ENCODE data around the gene MLLT6.
"Not testable (repeated sequence)": the region's sequence is repeated elsewhere in the genome, so short reads cannot be mapped to it uniquely, and the experiment has no call there.

MLLT6 gene

DNA sequence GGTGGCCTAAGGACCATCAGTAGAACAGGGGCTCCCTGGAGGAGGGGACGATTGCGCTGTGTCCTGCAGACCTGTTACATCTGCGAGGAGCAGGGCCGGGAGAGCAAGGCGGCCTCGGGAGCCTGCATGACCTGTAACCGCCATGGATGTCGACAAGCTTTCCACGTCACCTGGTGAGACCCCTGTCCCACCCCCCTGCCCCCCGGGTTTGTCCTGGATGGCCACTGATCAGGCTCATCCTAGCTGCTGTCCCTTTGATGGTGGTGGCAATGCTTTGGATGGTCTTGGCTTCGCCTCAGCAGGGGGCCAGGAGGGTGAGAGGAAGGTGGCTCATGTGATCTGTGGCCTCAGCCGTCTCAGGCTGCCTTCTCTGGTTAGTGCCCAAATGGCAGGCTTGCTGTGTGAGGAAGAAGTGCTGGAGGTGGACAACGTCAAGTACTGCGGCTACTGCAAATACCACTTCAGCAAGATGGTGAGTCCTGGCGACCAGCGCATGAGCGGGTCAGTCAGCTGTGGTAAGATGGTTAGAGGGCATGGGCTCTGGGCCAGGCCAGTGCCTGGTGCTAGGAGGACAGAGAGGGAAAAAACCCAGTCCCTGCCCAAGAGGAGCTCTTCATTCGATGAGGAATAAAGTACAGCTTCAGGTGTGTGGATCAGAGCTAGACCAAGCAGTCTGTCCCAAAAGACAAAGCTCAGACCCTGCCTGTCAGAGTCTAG, 4.2 kb downstream of the MLLT6 start:
- DNase-seq = no peak

DNA sequence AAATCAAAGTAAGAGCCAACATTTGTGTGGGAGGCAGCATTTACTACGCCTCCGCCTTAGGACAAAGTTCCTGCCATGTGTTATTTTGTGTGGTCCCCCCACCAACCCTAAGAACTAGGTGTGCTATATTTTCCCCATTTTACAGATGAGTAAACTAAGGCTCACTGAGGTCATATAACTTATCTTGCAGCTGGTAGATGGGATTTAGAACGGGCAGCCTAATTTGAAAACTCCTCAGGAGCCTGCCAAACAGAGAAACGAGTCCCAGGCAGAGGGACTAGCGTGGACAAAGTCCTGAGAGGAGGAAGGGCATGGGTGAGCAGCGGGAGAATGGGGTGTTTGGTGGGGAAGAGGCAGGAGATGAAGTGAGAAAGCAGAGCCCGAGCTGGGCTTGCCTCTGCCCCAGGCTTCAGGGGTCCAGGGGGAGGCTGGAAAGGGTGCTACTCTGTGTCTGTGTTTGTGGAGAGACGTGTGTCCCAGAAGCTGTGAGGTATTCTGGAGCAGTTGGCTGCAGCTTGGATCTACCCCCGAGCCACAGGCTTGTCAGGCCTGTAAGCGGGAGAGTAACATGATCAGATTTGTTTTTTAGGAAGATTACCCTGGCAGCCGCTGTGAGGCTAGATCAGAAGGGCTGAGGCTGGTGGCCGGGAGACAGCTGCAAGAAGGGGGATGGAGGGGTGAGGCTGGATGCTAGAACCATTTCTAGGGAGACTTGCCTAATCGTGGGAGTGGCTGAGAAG, 5.0 kb downstream of the MLLT6 start:
- DNase-seq = no peak

- DNase-seq = no peak
Observed at GRCh38 chr17:38710604-38710962, 5.5 kb downstream of the MLLT6 start.

GRCh38 chr17:38710985-38711384, 5.9 kb downstream of the MLLT6 start:
- DNase-seq = no peak

- DNase-seq = no peak
Observed at GRCh38 chr17:38711792-38712571, 6.9 kb downstream of the MLLT6 start.

DNA sequence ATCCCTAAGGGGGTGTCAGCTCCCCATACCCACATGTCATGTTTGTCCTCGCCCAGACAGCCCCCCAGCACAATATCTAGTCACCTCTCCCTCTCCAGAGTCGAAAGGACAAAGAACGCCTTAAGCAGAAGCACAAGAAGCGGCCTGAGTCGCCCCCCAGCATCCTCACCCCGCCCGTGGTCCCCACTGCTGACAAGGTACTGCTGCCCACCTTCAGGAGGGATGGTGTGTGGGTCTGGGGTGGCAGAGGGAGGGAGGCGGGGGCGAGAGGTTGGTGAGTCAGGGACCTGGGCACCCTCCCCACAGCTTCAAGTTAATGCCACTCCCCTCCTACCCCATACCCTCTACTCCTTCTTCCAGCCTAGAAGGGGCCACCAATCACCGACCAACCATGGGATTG, 7.5 kb downstream of the MLLT6 start:
- no peak for DNase-seq

- DNase-seq = no peak
Observed at GRCh38 chr17:38713456-38714075, 8.5 kb downstream of the MLLT6 start.

DNA sequence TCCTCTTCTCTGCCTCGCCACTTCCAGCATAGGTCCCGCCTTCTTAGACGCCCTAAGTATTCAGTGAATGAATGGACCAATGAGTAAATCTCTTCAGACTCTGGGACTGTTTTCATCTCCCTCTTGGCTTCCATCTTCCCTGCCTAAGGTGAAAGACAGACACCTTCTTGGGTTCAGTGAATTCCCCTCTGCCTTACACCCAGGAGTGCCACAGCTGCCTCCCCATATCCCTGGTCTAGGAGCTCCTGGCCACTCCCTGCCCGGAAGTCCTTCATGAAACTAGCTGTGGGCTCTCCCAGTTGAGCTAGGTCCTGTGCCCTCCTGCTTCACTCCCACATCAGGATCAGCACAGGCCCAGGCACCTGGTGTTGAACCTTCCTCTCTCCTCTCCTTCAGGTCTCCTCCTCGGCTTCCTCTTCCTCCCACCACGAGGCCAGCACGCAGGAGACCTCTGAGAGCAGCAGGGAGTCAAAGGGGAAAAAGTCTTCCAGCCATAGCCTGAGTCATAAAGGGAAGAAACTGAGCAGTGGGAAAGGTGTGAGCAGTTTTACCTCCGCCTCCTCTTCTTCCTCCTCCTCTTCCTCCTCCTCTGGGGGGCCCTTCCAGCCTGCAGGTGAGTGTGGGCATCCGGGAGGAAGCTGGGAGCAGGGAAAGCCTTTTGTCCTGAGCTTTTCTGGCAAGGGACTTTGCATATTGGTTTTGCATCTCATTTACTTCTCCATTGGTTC, 10.3 kb downstream of the MLLT6 start:
- no peak for DNase-seq

DNA sequence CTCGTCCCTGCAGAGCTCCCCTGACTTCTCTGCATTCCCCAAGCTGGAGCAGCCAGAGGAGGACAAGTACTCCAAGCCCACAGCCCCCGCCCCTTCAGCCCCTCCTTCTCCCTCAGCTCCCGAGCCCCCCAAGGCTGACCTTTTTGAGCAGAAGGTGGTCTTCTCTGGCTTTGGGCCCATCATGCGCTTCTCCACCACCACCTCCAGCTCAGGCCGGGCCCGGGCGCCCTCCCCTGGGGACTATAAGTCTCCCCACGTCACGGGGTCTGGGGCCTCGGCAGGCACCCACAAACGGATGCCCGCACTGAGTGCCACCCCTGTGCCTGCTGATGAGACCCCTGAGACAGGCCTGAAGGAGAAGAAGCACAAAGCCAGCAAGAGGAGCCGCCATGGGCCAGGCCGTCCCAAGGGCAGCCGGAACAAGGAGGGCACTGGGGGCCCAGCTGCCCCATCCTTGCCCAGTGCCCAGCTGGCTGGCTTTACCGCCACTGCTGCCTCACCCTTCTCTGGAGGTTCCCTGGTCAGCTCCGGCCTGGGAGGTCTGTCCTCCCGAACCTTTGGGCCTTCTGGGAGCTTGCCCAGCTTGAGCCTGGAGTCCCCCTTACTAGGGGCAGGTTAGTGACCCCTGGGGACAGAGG, 11.4 kb downstream of the MLLT6 start:
- DNase-seq = no peak

DNA sequence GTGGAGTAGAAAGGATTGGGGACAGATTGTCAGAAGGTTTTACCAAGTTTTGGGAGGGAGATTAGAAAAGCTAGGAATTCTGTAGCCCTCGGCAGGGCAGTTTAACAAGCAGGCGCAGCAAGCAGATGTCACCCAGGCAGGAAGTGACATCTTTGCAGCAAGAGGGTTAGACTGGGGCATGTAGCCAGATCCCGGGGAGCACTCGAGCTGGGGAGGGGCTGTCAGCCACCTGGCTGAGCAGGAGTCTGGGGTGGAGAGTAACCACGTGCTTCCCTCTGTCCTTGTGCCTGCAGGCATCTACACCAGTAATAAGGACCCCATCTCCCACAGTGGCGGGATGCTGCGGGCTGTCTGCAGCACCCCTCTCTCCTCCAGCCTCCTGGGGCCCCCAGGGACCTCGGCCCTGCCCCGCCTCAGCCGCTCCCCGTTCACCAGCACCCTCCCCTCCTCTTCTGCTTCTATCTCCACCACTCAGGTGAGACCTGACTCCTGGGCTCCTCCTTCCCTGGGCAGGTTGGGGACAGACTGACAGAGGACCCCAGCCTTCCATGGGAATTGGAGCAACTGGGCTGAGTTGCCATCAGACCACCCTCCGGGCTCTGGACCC, 12.2 kb downstream of the MLLT6 start:
- DNase-seq = no peak

DNA sequence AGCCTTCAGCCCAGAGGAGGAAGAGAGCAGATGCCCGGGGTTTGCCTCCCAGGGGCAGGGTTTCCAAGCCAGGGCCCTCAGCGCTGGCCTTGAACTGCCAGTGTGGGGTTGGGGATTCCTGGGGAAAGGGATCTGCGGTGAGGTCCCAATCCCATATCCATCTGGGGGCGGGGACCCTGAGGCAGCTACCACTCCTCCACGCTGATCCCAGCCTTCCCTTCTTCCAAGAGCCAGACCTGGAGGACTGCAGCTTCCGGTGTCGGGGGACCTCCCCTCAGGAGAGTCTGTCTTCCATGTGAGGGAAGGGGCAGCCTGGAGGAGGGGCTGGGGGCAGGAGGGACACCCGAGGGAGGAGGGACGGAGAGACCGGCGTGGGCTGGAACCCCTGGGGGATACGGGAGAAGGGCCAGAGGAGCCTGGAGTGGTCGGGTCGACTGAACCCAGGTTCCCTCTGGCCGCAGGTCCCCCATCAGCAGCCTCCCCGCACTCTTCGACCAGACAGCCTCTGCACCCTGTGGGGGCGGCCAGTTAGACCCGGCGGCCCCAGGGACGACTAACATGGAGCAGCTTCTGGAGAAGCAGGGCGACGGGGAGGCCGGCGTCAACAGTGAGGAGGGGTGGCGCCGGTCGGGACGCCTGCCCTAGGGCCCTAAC, 14.3 kb downstream of the MLLT6 start:
- DNase-seq = no peak

DNA sequence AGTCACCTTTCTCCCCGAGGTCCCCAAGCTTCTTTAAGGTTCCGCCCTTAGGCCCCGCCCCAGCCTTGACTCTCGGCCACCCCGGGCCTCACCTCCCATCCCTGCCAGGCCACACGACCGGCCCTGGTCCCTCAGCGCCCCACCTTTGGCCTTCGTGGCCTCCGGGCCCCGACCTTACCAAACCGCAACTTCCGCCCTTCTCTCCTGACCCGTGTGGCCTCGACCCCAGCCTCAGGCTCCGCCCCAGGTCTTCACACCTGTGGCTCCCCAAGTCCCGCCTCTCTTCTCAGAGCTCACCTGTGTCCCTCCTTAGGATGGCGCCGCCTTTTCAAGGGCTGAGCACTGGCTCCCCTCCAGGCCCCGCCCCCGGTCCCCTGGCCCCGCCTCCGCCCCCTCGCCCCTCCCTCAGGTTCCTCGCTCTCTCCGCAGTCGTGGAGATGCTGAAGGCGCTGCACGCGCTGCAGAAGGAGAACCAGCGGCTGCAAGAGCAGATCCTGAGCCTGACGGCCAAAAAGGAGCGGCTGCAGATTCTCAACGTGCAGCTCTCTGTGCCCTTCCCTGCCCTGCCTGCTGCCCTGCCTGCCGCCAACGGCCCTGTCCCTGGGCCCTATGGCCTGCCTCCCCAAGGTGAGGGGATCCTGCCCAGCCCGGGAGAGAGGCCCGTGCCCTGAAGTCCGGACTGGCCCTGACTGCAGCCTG, 15.0 kb downstream of the MLLT6 start:
- no peak for DNase-seq

DNA sequence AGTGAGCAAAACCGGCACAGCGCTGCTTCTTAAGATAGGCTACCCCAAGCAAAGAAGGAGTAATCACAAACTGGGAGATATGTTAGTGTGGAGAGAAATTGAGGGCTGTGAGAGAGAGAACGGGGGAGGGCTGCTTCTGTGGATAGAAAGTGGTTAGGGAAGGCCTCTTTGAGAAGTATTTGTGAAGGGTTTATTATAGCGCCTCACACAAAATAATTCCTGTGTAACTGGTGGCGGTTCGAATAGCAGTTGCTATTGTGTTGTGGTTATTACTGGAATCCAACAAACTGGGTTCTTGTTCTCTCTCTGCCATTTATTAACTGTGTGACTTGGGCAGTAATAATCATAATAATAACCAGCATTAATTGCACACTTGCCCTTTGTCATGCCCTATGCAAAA, 15.9 kb downstream of the MLLT6 start:
- DNase-seq = no peak

- DNase-seq = no peak
Observed at GRCh38 chr17:38721802-38722201, 16.7 kb downstream of the MLLT6 start.

- DNase-seq = no peak
Observed at GRCh38 chr17:38724337-38724988, 19.4 kb downstream of the MLLT6 start.

- no peak for DNase-seq
Observed at GRCh38 chr17:38725066-38725465, 20.0 kb downstream of the MLLT6 start.

GRCh38 chr17:38726145-38726544, 21.1 kb downstream of the MLLT6 start:
- not testable (repeated sequence) for DNase-seq

GRCh38 chr17:38727736-38728135, 22.7 kb downstream of the MLLT6 start:
- peak; percentile 70 for DNase-seq

DNA sequence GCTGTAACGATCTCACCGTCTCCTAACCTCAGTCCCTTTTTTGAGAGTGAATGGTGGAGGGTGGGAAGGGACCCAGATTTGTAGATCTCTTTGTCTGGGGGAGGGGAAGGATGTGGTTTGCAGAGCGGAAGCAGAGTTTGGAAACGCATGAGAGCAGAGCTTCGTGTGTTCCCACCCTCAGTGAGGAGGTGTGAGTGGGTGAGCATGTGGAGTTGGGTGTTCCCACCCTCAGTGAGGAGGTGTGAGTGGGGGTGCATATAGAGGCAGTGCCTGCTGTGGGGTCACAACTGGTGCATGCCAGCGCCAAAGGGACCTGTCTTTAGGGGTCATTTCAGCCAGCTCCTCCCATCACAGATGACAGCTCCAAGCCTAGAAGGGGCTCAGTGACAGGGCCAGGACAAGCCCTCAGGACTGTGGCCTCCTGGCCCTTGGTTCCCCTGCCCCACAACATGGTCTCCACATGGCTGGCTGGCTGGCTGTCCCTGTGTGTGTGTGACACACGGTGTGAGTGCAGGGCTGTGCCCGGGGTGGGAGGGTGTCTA, 23.3 kb downstream of the MLLT6 start:
- peak; percentile 76 for DNase-seq
